Hematopoietic multipotent progenitor cell treated with erythropoietin and hydrocortisone succinate and interleukin-3 and kit ligand, for 15 days (in vitro differentiated cells): ENCODE measurements around the gene FOXJ3.
A peak's percentile ranks its signal among the peaks of the same experiment; 100 is the strongest.

Experiments used
- DNase-seq: peaks from one replicate; pipeline ENCODE4 v3.0.0-alpha.2; 2015; ENCODE audit warnings: low spot score

Gene FOXJ3

DNA sequence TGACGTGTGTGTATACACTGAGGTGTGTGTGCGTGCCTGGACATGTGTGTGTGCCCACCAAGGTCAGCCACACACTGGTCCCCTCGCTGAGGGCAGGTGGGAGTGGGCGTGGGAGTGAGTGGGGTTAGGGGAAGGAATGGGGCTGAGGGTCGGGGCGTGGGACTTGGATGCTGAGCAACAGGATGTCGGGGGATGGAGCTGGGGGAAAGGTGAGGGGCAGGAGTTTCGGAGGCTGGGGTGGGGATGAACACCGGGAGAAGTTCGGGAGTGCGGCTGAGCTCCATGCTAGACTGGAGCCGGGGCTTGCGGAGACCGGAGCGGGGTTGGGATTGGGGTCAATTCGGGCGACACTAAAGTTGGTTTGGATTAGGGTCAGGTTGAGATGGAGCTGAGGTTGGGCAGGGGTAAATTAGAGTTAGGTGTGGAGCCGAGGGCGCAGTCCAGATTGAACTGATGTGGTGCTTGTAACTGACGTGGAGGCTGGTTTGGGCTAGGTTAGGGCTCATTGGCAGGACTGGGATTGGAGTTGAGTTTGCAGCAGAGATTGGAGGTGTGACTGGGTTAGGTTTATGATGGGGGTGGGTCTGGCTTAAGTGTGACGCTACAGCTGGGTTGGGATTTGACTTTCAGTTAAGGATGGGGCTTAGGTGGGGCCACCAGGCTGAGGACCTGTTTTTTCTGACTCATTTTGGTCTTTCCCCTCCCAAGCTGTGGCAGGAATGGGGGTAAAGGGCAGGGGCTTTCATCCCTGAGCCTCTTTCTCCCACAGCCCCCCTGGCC, 167.2 kb downstream of the FOXJ3 start:
- no peak for DNase-seq

DNA sequence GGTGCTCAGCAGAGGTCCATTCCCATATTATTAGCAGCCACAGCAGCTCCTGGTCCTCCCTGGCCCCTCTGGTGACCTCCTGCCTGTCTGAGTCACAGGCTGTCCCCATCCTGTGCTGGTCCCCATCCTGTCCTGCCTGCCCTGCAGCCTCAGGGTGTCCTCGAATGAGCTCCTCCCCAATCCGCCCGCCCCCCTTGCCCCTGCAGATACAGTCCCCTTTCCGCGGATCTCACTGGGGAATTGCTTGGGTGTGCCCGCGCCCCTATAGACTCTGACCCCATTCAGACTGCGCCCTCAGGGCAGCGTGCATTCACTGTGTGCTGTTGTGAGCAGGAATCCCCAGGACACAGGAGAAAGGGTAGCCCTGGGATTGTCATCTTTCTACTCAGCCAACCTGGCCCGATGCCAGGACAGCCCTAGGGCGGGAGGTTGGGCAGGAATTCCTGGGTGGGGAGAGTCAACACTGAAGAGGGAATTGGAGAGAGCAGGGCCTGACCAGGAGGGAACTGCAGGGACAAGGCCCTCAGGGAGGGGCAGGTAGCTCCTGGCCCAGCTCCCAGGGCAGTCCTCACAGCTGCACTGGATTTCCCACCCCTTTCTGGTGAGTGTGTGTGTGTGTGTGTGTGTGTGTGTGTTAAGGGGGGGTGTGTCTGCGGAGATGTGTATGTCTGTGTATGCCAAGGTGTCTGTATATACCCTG, 169.4 kb downstream of the FOXJ3 start:
- no peak for DNase-seq

DNA sequence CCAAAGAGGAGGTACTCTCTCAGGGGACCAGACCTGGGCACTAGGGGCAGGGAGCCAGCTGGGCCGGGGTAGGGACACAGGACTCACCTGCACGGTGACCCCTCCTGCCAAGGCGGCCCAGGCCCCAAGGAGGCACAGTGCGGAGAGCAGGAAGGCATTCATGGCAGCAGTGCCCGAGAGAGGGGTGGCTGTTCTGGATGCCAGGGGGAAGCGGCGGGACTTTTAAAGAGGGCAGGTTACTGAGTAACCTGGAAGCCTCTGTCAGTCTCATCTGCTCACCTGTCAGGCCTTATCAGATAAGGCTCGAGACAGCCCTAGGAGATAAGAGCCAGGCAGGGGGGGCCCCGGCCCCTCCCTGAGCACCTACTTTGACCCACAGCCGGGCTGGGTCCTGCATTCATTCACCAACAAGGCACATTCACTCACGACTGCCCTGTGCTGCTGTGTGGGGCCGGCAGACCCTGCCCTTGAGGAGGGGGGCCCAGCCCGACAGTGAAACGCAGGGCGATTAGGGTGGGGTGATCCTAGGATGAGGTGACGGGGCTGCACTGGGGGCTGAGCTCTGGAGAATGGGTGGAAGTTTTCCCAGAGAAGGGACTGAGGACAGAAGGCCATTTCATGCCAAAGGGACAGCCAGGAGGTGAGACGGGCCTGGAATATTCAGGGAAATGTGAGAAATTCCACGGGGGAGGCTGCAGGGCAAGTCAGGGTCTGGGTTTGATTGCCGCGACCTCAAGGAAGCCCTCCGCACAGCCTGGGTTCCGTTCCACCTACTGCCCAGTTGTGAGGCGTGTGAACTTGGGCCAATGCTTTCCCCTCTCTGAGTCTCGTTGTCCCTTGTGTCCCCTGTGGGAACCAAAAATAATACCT, 170.2 kb downstream of the FOXJ3 start, which contains the start of gene GUCA2A:
Gene GUCA2A, minus strand, starts transcription at position 195 of the 870 bp plus-strand sequence. Its CDS starts 33 bp downstream, at position 162.
- no peak for DNase-seq

DNA sequence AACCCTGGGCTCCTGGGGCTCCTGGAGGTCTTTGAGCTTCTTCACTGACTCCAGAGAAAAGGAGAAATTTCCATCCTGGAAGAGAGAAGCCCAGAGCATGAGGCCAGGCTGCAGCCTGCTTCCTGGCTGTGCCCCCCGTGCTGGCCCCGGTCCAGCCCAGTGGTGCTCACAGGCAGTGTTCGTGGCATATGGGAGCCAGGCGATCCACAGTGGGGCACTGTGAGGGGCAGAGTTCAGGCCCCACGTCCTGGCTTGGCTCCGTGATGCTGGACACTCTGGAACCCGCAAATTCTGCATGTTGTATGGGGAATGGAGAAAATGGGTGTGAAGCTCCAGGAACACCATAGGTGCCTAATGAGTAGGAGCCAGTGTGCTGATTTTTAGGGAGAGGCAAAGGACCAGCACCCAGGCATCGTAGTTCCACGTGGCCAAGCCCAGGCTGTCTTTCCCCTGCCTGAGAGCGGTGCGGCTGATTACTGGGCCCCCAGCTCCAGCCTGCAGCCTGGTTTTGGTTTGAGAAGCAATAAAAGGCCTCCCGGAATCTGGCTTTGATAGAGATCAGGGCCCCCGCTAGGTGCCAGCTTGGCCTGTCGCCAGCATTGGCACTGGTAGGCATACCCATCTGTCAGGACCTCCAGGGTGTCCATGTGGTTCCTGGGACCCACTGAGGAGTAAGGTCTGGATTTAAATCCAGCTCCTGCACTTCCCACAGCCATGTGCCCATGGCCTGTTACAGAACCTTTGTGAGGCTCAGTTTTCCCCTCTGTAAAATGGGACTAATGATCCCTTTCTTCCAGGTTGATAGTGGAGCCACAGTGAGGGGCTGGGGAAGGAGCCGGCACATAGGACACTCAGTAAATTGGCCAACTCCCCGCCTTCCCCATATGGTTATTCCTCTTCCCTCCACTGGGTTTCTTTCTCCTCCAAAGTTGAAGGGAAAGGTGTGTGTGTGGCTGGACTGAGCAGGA, 171.2 kb downstream of the FOXJ3 start:
- DNase-seq = no peak

DNA sequence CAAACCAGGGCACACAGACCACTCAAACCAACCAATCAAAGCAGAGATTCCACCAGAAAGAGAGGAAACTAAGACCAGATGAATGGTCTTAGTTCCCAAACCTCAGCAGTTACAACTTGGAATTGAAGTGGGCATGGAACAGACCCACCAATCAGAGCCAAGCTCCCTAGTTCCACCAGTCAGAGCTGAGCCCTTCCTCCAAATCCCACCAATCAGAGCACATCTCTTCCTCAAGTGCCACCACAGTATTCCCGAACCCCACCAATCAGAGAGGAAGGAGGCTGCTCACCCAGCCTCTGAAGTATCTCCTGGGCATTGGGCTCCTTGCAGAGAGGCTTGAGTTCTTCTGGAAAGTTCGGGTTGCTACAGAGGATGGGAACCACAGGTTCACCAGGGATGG, 171.9 kb downstream of the FOXJ3 start:
- DNase-seq = no peak

DNA sequence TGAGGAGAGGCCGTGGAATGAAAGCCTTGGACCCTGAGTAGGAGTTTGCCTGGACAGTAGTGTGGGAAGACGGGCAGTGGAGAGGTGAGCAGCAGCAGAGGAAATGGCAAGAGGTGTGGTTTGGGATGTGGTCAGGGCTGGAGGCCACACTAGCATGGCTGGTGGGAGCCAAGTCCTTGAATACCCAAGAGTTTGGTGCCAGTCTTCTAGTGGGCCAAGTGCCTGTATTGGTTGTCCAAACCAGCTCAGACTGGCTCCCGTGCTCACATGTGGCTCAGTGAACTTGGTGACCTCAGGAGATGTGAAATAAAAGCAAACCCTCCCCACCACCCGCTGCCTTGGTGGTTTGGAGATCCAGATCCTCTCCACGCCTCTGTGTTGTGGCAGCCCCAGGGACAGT, 172.9 kb downstream of the FOXJ3 start:
- DNase-seq = no peak

DNA sequence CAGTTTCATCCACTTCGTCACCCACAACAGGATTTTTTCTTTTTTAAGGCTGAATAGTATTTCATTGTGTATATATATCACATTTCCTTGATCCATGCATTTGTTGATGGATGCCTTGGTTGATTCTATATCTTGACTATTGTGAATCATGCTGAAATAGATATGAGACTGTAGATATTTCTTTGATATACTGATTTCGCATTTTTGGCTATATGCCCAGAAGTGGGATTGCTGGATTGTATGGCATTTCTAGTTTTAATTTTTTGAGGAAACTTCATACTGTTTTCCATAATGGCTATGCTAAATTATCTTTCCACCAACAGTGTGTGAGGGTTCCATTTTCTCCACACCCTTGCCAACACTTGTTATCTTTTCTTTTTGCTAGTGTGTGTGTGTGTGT, 176.8 kb downstream of the FOXJ3 start:
- no peak for DNase-seq

DNA sequence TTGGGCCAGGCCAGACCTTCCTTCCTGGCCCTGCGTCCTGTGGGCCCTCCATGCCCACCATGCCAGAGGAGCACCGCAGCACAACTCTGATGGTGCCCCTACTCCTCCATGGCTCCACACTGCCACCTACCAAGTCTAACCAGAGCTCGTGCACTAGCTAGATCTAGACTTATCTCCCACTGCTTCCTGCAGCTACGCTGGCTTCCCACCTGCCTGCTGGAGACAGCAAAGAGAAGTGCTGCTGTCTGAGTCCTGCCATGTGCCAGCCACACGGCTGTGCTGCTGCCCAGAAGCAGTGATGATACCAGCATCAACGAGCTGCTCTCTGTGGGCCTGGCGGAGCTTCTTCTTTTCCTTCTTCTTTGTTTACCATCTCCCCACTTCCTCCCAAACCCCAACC, 177.4 kb downstream of the FOXJ3 start:
- no peak for DNase-seq

DNA sequence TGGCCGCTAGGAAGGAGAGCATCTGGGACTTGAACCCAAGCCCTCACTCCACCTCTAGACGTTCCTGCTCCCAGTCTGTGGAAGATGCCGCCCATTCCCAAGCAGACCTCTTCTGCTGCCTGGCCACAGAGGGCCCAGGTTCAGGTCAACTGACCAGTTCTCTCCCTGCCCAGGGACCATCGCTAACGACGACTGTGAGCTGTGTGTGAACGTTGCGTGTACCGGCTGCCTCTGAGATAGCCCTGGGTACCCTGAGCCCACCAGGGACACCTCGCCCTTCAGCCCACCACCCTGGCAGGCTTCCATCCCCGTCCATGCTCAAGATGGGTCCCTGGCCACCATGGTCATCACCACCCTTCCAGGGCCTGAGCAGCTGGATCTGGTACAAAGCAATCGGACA, 179.7 kb downstream of the FOXJ3 start:
- no peak for DNase-seq

DNA sequence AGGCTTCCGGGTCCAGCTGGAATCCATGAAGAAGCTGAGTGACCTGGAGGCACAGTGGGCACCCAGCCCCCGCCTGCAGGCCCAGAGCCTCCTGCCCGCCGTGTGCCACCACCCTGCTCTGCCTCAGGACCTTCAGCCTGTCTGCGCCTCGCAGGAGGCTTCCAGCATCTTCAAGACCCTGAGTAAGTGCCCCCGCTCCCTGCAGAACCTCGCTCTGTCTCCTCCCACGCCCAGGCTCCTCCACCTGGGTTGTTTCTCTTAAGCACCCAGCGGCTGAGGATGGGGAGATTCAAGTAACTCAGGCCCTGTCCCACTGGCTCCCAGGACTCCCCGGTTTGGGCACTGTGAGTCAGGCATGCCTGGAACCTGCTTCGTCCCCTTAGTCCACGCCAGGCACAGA, 180.3 kb downstream of the FOXJ3 start:
- no peak for DNase-seq

DNA sequence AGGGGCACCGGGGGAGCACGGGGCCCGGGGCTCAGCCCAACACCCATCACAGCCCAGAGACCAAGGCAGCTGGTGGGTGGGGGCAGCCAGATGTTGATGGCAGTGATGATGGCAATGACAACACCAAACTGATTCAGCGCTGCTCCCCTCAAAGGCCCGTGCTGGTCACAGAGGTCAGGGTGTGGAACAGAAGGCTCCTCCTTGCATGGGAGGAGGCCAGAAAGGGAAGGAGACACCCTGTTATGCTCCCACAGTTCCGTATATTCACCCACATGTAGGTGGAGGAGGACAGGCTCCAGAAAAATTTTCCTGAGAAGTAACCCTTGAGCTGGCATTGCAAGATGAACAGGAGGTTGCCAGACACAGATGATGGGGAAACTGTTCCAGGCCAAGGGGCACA, 181.4 kb downstream of the FOXJ3 start:
- DNase-seq = no peak

DNA sequence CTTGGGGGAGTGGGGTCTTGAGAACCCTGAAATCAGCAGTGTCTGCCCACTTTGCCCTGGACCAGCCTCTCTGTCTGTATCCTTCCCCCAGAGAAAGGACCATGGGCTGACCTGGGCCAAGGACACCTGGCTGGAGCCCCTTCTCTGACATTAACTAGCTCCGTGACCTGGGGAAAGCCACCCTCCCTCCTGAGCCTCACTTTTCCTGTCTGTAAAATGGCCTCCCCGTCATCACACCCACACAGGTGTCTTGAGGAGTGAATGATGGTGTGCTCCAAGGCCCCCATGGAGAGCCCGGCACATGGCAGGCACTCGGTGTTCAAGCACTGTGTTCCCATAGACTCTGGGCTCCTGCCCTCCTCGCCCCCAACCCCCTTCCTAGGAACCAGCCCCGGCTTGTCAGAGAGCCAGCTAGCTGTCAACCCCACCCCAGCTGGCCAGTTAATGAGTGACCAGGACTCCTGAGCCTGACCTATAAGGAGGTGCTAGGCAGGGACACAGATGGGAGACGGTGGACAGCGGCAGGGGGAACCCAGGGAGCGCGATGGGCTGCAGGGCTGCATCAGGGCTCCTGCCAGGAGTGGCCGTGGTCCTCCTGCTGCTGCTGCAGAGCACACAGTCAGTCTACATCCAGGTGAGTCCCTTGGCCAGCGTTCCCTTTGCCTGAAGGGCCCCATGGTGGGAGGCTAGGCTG, 182.0 kb downstream of the FOXJ3 start, which contains the start of gene GUCA2B:
Gene GUCA2B, plus strand, starts transcription at position 504 of the 694 bp plus-strand sequence. Its CDS starts 41 bp downstream, at position 545.
- DNase-seq = no peak

DNA sequence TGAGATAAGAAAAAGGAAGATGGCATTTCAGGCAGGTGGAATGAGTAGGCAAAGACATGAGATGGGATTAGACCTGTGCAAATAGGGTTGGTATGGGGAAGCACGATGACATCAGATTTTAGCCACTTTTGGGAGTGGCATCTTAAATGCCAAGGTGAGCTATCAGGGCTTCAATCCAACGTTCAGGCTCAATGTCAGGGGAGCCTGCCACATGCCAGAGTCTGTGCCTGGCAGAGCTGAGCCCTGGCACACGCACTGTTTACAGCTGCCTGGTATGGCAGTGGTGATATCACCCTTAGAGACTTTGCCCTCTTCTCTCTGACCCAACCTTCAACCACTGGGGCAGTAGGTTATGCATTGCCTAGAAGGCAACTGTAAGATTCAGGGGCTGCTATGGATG, 182.9 kb downstream of the FOXJ3 start:
- no peak for DNase-seq

DNA sequence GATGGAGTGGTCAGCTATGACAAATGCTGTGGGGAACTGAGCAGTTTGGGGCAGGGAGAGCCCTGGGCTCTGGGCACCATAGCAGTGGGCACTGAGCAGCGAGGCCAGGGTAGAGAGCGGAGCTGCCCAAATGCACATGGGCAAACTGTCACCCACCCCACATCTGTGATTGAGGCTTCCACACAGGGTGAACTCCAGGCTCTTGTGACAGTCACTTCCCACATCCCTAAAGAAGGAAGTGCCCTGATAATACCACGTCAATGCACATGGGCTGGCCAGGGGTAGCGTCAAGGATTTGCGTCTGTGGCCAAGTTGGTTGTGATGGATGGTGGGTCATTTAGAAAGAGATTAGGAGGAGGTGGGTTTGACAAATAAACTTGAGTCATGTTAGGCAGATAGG, 184.4 kb downstream of the FOXJ3 start:
- DNase-seq = no peak

DNA sequence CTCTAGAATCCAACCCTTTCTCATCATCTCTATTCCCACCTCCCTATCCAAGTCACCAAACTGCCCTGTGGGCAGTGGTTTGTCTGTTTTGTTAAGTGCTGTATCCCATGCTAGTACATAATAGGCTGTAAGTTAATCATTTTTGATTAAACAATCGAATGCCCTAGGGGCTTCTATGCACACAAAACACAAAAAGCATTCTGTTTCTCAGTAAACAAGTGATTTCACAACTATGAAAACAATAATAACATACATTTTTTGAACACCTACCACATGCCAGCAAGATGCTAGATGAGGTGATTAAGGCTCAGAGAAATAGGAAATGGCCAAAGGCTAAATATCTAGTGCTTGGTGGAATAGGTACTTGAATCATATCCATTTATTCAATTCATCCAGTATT, 186.9 kb downstream of the FOXJ3 start:
- no peak for DNase-seq

DNA sequence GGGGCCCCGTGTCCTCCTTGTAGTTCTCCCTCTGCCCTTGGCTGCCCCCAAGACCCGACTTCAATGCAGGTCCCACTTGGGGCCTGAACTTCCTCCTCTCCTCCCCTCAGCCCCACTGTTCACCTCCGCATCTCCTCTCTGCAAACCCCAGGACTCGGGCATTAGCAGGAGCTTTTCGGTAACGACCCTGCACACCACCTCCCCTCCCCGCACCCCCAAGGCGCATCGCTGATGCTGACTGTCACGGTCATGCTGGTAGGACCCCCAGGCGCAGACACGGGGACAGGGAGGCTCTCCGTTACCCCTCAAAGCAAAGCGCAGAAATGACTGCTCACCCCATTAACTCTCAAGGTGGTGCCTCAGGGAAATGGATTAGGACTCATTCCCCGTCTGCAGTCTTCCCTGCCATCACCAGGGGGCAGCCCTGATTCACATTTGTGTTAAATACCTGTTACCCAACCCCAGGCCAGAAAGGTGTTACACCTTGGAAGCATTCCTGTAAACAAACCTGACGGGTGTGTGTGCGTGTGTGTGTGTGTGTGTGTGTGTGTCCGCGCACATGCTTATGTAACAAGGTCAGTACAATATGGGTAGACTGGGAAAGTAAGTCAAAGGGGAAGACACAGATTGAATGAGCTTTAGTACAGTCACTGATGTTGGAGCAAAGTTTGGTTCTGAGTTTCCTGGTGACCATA, 188.3 kb downstream of the FOXJ3 start:
- DNase-seq = peak; percentile 49

DNA sequence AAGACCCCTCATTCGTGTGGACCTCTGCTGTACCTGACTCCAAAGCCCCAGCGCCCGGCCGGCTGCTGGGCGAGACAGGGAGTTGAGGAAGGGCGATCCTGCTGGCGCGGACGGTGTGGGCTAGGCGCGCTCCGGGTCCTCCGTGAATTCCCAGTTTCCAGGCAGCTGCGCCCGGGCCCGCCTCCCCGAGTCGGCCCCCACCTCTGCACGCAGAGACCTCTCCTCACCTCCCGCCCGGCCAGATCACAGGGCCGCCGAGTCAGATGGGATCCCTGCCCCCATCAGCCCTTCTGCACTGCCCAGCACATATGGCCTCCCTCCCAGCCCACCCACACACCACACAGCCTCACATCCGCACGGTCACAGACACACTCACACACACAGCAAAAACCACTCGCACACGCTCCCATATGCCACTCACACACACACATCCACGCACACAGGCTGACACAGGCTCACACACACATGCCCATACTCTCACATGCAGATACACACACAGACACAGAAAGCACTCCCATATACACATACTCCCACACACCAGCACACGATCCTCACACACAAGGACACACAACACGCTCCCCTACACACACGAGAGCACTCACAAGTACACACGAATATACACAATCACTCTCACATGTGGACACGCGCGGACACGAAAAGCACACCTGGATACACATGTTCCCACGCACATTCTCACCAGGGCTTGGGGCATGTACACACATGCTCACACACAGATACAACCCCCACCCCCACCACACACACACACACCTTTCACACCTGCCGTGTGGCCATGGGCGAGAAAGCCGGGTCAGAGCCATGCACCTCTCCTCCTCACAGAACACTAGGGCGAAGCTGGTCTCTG, 189.0 kb downstream of the FOXJ3 start:
- no peak for DNase-seq

DNA sequence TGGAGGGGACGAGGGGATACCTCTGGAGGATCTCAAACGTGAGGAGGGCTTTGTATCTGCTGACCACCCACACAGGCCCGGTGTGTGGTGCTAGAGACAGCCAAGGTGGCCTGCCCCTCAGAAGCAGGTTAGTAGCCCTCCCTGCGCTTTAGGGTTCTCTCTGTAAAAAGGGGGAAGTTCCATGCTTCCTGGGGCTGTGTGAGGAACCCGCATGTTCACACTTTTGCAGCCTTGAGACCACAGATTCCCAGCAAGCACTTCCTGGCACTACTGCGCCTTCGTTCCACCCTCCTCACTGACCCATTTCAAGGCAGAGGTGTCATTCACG, 189.7 kb downstream of the FOXJ3 start:
- no peak for DNase-seq

DNA sequence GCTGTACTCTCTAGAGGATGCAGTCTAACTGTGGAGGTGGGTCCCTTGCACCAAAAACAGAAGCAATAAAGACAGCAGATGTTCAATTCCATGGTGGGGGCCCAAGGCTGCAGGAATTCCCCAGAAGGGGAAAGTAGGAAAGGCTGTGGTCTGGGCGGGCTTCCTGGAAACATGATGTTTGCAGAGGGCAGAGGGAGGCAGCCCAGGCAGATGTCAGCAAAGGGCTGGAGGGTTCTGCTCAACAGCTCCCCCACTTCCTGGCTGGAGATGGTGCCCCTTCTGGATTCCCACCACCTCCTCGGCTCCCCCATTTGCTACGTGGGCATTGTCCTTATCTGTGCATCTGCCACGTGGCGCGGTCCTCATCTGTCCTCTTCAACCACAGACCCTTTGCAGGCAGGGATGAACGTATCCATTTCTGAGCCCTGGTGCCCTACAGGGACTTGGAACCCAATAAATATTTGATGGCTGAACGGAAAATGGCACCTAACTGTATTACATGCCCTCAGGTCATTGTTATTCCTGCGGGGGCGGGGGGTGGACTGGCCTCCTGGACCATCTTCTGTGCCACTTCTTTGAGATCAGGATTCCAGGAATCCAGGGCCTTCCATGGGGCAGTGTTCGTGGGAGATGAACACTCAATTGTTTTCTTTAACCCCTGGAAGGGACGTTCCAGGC, 190.2 kb downstream of the FOXJ3 start:
- no peak for DNase-seq
